Heart left ventricle (tissue), 16 donors: ENCODE results near the gene PEA15. TPM values are rescaled to one million over a fixed set of nuclear protein-coding genes. Genes with fewer than 3 reads are reported as not detected.

ENCODE experiments used
- ATAC-seq, 4 donors: fragments of 200-7000 bp; cut with Tn5 transposase; one replicate each; pipeline ENCODE4 v1.9.1; 2020 to 2022; ENCODE audit warnings: moderate library complexity in 4 of 4, mild to moderate bottlenecking in 3 of 4, moderate number of reproducible peaks in 1 of 4
- DNase-seq, 5 donors: peaks; one replicate each; pipeline ENCODE4 v3.0.0-alpha.2; 2020
- H3K27ac ChIP-seq, 12 donors: fragments of 200-600 bp; sonication (generic) in 4 of 12; one replicate each; pipeline versions ENCODE4 v1.5.0 to v1.8.0; 2016 to 2022; ENCODE audit warnings: mild to moderate bottlenecking in 2 of 12
- H3K27me3 ChIP-seq, 9 donors: fragments of 200-600 bp; sonication (generic) in 2 of 9; one replicate each; pipeline versions ENCODE4 v1.5.1 to v1.8.0; 2016 to 2022; ENCODE audit warnings: mild to moderate bottlenecking in 3 of 9
- H3K36me3 ChIP-seq, 9 donors: fragments of 200-600 bp; sonication (generic) in 2 of 9; one replicate each; pipeline versions ENCODE4 v1.5.0 to v1.8.0; 2018 to 2022; ENCODE audit warnings: mild to moderate bottlenecking in 2 of 9
- H3K4me1 ChIP-seq, 12 donors: fragments of 200-600 bp; sonication (generic) in 4 of 12; one replicate each; pipeline versions ENCODE4 v1.5.0 to v1.8.0; 2016 to 2022; ENCODE audit warnings: mild to moderate bottlenecking in 3 of 12
- H3K4me3 ChIP-seq, 12 donors: fragments of 200-600 bp; sonication (generic) in 4 of 12; one replicate each; pipeline versions ENCODE4 v1.5.0 to v1.8.0; 2017 to 2022; ENCODE audit warnings: mild to moderate bottlenecking in 9 of 12, moderate library complexity in 4 of 12
- H3K9me3 ChIP-seq, 12 donors: fragments of 200-600 bp; sonication (generic) in 4 of 12; one replicate each; pipeline versions ENCODE4 v1.5.0 to v1.8.0; 2016 to 2022; ENCODE audit warnings: mild to moderate bottlenecking in 1 of 12
- CTCF ChIP-seq, 12 donors: fragments of 200-600 bp; sonication (generic) in 4 of 12; IDR thresholded peaks; one replicate each; pipeline versions ENCODE4 v1.5.0 to v1.8.0; 2018 to 2022; ENCODE audit warnings: antibody characterized with exemption in 12 of 12, mild to moderate bottlenecking in 5 of 12
- POLR2A ChIP-seq, 2 donors: fragments of 450-650 bp; IDR thresholded peaks; one replicate each; pipeline ENCODE4 v1.6.1; 2017; ENCODE audit warnings: antibody characterized with exemption in 2 of 2, mild to moderate bottlenecking in 2 of 2, moderate library complexity in 2 of 2
- WGBS, 4 donors: extraction: QIAGEN DNeasy Blood & Tissue Kit in 2 of 4; methylation state at CpG; one replicate each; pipeline versions ENCODE4 v1.1.5 to v1.1.7; 2013 to 2018; 5-methylcytosine and 5-hydroxymethylcytosine counted together
- intact Hi-C, 10 donors: fragments of 100-400 bp; cut with DNase I; formaldehyde crosslinking; loops; one replicate each; pipeline versions ENCODE4 v1.11.1 to v1.14.2; 2022
- polyA plus RNA-seq, 2 donors: library from polyadenylated mRNA; stranded (reverse); fragments of 200-250 nt; gene quantifications; one replicate each; pipeline ENCODE4 v1.2.3, GENCODE V29; 2013
- total RNA-seq, 9 donors: library from RNA; depleted of rRNA in 2 of 9; stranded (reverse); fragments of >200 nt in 2 of 9; fragmentation: NEBNext Ultra II Directional in 3 of 9; extraction: Animal tissue kit (Norgen Biotek cat#: 25700) in 3 of 9; gene quantifications; one replicate each; pipeline versions ENCODE4 v1.1.0 to v1.2.4, GENCODE V29; 2016 to 2023
- donor health status: ischemic (EF 13 %, LVEDD 7.1; RV severe dilation, severe dysfunction).
- donor health status: healthy with polysubstance abuse.
- donor health status: DM: no; HTN: yes; CAD: no.
- donor health status: DM: no; HTN: no; CAD: no.
- donor health status: ischemic (EF 25% LVEDD 6.9; RV normal size, moderate dysfunction).
- donor health status: ischemic (EF 25% LVEDD 5.7; RV mildly dilated, moderate dysfunction).
- donor health status: healthy.
- donor health status: DM: yes; HTN: yes; CAD: no.
- donor health status: ischemic (EF 35%, LVEDD 5.7; RV mildly dilated, moderate dysfunction).
- donor health status: nonischemic (EF 11% LVEDD 7.7; RV severe dilation, severe dysfunction).
- donor health status: DM: yes; HTN: yes; CAD: no.
- donor health status: PGD.
- donor health status: ischemic (EF 29% LVEDD 5.4; RV normal size, mild dysfunction).
- donor health status: nonischemic (EF 23%, LVEDD 6.1; RV moderate dilation, normal function).

Gene PEA15
- total and polyA plus RNA-seq, 11 donors: 134 to 1,078 (median 290) TPM

DNA sequence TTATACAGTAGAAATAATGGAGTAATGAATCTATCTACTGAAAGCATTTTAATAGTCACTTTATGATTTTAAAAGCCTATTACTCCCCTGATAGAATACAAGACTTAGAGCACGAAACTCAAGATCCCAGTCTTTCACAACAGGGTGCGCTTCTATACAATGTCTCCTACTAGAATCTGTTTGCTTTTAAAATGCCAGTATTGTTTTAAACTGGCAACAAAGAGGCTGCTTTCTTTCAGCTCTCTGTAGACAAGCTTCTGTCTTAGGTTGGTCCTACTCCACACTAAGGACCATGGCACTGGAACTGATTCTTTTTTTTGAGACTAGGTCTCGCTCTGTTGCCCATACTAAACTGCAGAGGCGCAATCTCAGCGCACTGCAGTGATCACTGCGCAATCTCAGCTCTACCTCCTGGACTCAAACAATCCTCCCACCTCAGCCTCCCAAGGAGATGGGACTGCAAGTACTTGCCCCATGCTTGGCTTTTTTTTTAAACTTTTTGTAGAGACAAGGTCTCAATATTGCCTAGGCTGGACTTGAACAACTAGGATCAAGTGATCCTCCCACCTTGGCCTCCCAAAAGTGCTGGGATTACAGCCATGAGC is 52.3 kb downstream of the PEA15 start:
- Histone ChIP-seq H3K4me3 (no peak overlapping the region), H3K27ac (peak overlapping the region in 6 of 12 donors; percentile 2 to 36 (median 14)), H3K4me1 (peaks cover 0 to 63% (median 50%) of the 10 kb centered on the region in 12 donors), H3K27me3 (no peaks in the 10 kb centered on the region), H3K36me3 (peaks cover 0 to 32% (median 13%) of the 10 kb centered on the region in 9 donors), H3K9me3 (no peaks in the 10 kb centered on the region)
- ATAC-seq: no peak
- TF ChIP-seq POLR2A (IDR thresholded peaks at IDR 0.05) (no peak), CTCF (IDR thresholded peaks at IDR 0.05) (no peak)
- WGBS, 4 donors: 88 to 96% (median 94%) methylated on average over 6 of the region's 6 CpGs
- intact Hi-C loops: loop anchor here in 2 of 10 donors (5.0 to 10.0 kb wide), 2 partner anchors 50 to 153 kb away; partner anchors contain the start of gene PEA15 (in 1 of the 2)
- DNase-seq: no peak

- TF ChIP-seq CTCF (IDR thresholded peaks at IDR 0.05) (no peak), POLR2A (IDR thresholded peaks at IDR 0.05) (no peak)
- DNase-seq: no peak
- peaks cover 0 to 27% (median 13%) of the 10 kb centered on the region in 9 donors for H3K36me3 ChIP-seq
- H3K4me3 ChIP-seq: no peak overlapping the region
- peak overlapping the region in 1 of 12 donors; percentile 35 for H3K27ac ChIP-seq
- intact Hi-C loops: loop anchor here in 2 of 10 donors (5.0 to 10.0 kb wide), 2 partner anchors 51 to 153 kb away; partner anchors contain the start of gene PEA15 (in 1 of the 2)
- peaks cover 0 to 69% (median 52%) of the 10 kb centered on the region in 12 donors for H3K4me1 ChIP-seq
- no peak for ATAC-seq
- 89 to 95% (median 93%) methylated on average over 7 of the region's 7 CpGs for WGBS, 4 donors
- H3K9me3 ChIP-seq: no peaks in the 10 kb centered on the region
- H3K27me3 ChIP-seq: no peaks in the 10 kb centered on the region
Measured at GRCh38 chr1:160258177-160258798, 53.1 kb downstream of the PEA15 start.

DNA sequence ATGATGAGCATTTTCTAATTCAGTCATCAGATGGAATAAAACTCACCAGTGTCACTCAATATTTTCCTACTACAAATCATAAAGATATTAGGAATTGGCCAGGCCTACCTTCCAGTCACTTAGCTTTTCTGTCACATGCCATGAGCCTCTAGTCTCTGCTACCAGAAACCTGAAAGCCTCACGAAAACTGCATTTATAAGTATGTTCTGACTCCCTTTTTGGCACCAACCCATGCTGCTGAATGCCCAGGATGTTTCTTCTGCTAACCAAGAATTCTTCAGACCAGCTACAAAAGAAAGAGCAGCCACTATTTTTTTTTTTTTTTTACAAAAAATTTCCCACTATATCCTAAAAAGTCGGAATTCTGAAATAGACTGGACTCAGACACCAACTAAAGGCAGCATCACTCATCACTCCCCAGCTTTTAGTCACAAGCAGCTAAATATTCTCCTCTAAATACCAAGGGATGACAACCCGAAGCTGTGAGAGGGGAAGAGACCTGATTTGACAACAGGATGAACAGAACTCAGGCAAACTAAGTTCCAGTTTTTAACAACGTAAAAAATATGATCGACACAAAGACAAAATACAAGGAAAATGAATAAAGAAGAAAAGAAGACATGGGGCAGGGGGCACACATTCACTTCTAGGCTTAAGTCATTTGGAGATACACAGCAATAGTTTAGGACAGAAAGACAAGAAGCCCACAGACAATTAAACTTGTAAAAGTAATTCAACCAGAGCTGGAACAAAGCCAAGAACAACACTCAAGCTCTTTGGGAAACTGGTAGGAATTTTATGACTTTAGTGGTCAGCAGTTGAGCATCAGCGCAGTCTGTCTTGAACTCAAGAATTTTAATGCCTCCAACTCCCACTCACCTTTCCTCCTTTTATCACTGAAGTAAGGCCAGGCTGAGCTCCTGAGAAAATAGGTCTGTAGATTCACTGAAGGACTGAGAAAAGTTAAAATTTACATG is 55.5 kb downstream of the PEA15 start:
- H3K27me3 ChIP-seq: no peaks in the 10 kb centered on the region
- ATAC-seq (no peak), DNase-seq (peak in 1 of 5 donors; percentile 16)
- H3K27ac ChIP-seq: peak overlapping the region; percentile 87 to 99 (median 97)
- no peak for TF ChIP-seq CTCF (IDR thresholded peaks at IDR 0.05)
- no peak for TF ChIP-seq POLR2A (IDR thresholded peaks at IDR 0.05)
- intact Hi-C loops: no loop called here
- H3K4me3 ChIP-seq: peak overlapping the region; percentile 70 to 97 (median 86)
- WGBS, 4 donors: 24 to 33% (median 27%) methylated on average over 6 of the region's 6 CpGs
- no peaks in the 10 kb centered on the region for H3K9me3 ChIP-seq
- H3K4me1 ChIP-seq: peaks cover 0 to 58% (median 51%) of the 10 kb centered on the region in 12 donors
- H3K36me3 ChIP-seq: peaks cover 0 to 11% (median 0%) of the 10 kb centered on the region in 9 donors
